ENCODE data around the gene ENTR1.

The ENTR1 gene

GRCh38 chr9:136364942-136365774 is 45.3 kb downstream of the ENTR1 start:
- DNase-seq (ENCODE audit: extremely low read depth, insufficient read length) = no peak
- no peak for TF ChIP-seq CTCF (IDR thresholded peaks at IDR 0.05; ENCODE audit: insufficient read depth, low read length, poor library complexity, severe bottlenecking)
- H3K4me3 ChIP-seq (replicated peaks; ENCODE audit: low read depth, low read length) = no peak overlapping the region
- no peaks in the 10 kb centered on the region for H3K27me3 ChIP-seq (replicated peaks; ENCODE audit: control insufficient read depth, insufficient read depth, low read length)
- no peaks in the 10 kb centered on the region; the same call in 1 of the 2 replicates for H3K36me3 ChIP-seq (ENCODE audit: control insufficient read depth, insufficient read depth, low read length)

GRCh38 chr9:136363949-136364748 is 46.3 kb downstream of the ENTR1 start:
- no peak overlapping the region for H3K4me3 ChIP-seq (replicated peaks; ENCODE audit: low read depth, low read length)
- DNase-seq (ENCODE audit: extremely low read depth, insufficient read length) = no peak
- no peaks in the 10 kb centered on the region; the same call in 1 of the 2 replicates for H3K36me3 ChIP-seq (ENCODE audit: control insufficient read depth, insufficient read depth, low read length)
- H3K27me3 ChIP-seq (replicated peaks; ENCODE audit: control insufficient read depth, insufficient read depth, low read length) = no peaks in the 10 kb centered on the region
- TF ChIP-seq CTCF (IDR thresholded peaks at IDR 0.05; ENCODE audit: insufficient read depth, low read length, poor library complexity, severe bottlenecking) = no peak

- TF ChIP-seq CTCF (IDR thresholded peaks at IDR 0.05; ENCODE audit: insufficient read depth, low read length, poor library complexity, severe bottlenecking) = peak; percentile 74
- H3K36me3 ChIP-seq (ENCODE audit: control insufficient read depth, insufficient read depth, low read length) = no peaks in the 10 kb centered on the region; the same call in 1 of the 2 replicates
- no peaks in the 10 kb centered on the region for H3K27me3 ChIP-seq (replicated peaks; ENCODE audit: control insufficient read depth, insufficient read depth, low read length)
- H3K4me3 ChIP-seq (replicated peaks; ENCODE audit: low read depth, low read length) = peak within 1 kb of the TSS; percentile 75
- DNase-seq (ENCODE audit: extremely low read depth, insufficient read length) = peak; percentile 91
Measured at GRCh38 chr9:136363106-136363948, 47.1 kb downstream of the ENTR1 start, which contains the start of gene DNLZ. Gene DNLZ (minus strand): TSS chr9:136363744. CDS start chr9:136363714, 30 bp downstream.

- DNase-seq (ENCODE audit: extremely low read depth, insufficient read length) = no peak
- H3K4me3 ChIP-seq (replicated peaks; ENCODE audit: low read depth, low read length) = no peak overlapping the region
- TF ChIP-seq CTCF (IDR thresholded peaks at IDR 0.05; ENCODE audit: insufficient read depth, low read length, poor library complexity, severe bottlenecking) = no peak
- H3K27me3 ChIP-seq (replicated peaks; ENCODE audit: control insufficient read depth, insufficient read depth, low read length) = no peaks in the 10 kb centered on the region
- no peaks in the 10 kb centered on the region for H3K36me3 ChIP-seq (ENCODE audit: control insufficient read depth, insufficient read depth, low read length)
Measured at GRCh38 chr9:136362450-136362784, 48.0 kb downstream of the ENTR1 start.

GRCh38 chr9:136361754-136362449 is 48.5 kb downstream of the ENTR1 start:
- DNase-seq (ENCODE audit: extremely low read depth, insufficient read length) = no peak
- no peaks in the 10 kb centered on the region for H3K36me3 ChIP-seq (ENCODE audit: control insufficient read depth, insufficient read depth, low read length)
- no peak for TF ChIP-seq CTCF (IDR thresholded peaks at IDR 0.05; ENCODE audit: insufficient read depth, low read length, poor library complexity, severe bottlenecking)
- no peak overlapping the region for H3K4me3 ChIP-seq (replicated peaks; ENCODE audit: low read depth, low read length)
- H3K27me3 ChIP-seq (replicated peaks; ENCODE audit: control insufficient read depth, insufficient read depth, low read length) = no peaks in the 10 kb centered on the region
